HG03039 (cell line): Measurements from ENCODE around the gene TTC23L.
"Not testable (repeated sequence)": the region's sequence is repeated elsewhere in the genome, so short reads cannot be mapped to it uniquely, and the experiment has no call there.

Source experiments
- ATAC-seq: cut with Tn5 transposase; IDR thresholded peaks from one replicate; pipeline ENCODE4 v1.9.1; 2021; ENCODE audit warnings: mild to moderate bottlenecking, moderate library complexity; ENCODE audit not compliant: unreplicated experiment

Gene TTC23L, protein sequence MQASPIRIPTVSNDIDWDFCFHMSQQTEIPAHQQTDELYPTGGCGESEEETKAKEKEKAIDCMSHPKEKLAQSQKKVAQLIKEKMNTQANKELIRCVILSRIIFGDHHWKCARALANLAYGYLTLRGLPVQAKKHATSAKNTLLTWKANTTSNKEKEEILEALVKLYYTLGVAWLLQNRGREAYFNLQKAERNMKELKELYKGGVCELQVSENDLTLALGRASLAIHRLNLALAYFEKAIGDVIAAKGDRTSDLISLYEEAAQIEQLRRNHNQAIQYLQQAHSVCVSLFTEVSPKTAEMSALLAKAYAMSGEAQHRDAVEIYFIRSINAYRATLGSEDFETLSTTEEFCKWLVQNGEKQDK

DNA sequence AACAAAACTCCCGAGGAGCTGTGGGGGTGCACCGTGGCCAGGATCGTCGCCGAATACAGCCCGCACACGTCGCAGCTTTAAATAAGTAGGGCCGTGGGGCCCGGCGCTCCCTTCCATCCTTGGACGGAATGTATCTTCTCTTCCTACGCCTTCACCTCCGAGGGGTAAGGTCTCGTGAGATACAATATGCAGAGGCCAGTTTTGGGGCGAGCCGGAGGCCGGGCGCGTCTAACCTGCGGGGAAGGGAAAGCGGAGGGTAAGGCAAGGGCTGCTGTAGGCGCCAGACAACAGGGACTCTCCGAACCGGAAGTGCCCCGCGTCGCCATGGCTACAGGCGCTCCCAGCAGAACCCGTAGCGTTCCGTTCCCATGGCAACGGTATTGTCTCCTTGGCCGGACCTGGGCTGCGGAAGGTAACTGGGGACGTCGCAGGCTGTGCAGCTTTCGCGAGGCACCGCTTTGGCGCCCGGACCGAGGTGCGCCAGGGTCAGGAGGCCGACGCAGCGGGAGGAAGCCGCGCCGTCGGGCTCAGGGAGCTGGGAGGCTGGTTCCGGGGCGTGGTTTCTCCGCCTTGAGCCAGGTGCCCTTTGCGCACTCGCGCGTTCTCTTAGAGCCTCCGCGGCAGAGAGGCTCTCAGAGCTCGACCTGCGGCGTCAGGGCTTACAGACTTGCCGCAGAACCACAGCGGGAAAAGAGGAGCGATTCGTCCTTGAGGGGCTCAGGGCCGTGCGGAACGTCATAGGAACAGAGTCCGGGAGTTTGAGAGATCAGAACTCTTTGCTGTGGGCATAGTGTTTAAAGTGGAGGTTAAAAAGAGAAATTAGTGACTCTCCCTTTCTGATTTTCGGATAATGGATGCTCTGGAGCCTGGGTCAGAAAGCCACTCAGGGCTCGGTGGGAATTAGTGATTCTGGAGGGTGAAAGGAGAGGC is at the start of gene TTC23L:
Gene TTC23L (plus strand): TSS at position 380 of the 930 bp plus-strand sequence. CDS start 1,508 bp downstream, outside the sequence.
- peak; percentile 98 for ATAC-seq

DNA sequence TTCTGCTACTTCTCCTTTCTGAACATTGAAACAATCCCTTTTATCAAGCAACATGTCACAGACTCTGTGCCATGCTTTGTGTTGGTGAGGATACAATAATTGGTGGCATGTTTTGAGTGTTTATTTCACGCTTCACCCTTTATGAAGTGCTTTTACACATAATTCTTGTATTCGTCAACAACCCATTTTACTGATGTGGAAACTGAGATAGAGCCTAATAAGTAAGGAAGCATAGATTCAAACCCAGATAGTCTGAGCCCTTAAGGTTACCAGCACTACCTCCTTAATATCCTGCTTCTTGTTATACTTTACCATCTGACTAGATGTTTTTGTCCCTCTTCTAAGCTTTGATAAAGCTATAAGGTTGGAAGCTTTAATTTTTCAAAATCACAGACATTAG is 49.3 kb upstream of the TTC23L start:
- no peak for ATAC-seq

DNA sequence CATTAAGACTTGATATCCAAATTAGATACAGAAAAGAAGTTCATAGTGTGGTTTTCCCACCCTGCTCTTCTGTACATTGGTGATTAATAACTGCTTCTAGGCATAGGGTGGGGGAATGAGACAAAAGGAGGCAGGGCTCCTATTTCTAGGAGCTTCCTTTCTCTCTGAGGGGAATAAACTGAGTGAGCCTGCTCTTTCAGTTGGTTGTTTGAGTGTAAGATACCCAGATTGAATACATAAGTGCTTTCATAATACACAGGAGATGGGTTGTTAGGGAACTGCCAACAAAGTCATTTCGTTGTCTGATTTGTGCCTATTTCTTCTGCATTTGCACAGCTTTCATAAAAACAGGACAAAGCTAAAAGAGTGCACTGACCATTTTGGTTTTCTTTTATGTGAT is 48.9 kb upstream of the TTC23L start:
- ATAC-seq, result no peak

DNA sequence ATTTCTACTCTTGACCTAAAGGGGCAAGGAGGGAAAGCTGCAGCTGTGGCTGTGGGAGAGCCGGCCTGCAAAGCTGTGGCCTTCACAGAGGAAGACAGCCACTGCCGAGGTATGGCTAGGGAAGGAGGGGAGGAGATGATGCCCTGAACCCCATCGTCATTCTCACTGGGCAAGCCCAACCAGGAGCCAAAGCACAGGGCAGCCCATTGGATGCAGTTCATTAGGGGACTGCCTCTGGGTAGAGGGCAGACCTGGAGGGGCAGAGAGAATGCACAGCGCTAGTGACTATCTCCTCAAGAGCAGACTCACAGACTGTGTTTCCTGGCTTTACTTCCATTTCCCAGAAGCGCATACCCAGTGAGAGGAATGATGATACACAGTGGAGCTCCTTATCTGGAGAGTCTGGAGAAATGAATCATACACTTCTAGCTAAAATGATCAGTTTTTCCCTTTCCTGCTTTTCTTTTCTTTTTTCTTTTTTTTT is 47.2 kb upstream of the TTC23L start:
- no peak for ATAC-seq

DNA sequence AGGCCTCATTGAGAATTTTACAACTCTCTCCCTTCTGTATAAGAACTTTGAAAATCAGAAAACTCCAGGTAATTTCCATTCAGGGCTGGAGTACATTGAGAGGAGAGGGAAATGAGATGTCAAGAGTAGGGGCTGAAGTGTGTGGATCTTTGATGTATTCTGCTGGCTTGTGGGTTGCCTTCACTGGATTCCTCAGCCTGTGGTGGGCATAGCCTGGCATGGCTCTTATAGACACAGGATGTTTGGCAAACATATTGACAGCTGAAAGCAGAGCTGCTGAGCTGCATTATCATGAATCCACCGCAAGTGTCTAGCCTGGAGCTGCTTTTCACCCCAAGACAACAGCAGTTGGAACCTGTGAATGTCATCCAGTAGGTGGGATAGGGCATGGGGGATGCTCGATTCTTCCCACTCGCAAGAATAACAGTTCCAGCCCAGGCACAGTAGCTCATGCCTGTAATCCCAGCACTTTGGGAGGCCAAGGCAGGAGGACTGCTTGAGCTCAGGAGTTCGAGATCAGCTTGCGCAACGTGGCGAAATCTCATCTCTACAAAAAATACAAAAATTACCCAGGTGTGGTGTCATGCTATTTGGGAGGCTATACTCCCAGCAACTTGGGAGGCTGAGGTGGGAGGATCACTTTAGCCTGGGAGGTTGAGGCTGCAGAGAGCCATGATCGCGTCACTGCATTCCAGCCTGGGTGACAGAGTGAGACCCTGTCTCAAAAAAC is 36.0 kb upstream of the TTC23L start:
- ATAC-seq, result no peak

DNA sequence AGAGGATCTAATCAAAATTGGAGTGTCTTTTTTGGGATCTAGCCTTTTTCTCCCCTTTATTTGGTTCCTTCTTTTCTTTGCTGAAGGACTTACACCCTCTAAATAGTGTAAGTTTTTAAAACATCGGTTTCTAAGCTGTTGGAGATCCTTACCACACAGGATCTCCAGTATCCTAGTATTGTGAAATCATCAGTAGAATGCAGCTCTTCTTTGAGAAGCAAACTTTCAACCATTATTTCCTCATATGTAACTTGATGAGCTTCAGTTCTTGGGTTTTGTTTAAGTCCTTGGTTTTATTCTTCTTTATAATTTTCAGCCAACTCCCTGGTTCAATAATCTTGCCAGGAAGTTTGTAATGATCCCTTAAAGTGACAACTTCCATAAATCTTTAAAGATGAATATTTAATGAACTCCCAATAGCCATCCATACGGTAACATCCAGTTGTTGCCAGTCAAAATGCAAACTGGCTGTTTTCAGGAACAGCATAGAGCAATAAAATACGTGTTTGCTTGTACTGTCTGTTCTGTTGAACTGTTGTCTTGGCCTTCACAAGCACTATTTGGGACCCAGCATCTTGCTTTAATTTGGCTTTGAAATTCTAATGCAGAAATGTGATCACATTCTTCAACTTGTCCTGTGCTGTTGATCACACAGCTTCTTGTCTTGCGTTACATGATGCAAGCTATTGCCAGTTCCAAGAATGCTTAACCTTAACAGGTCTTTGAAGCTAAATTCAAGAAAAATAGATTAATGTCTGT is 34.8 kb upstream of the TTC23L start:
- no peak for ATAC-seq

DNA sequence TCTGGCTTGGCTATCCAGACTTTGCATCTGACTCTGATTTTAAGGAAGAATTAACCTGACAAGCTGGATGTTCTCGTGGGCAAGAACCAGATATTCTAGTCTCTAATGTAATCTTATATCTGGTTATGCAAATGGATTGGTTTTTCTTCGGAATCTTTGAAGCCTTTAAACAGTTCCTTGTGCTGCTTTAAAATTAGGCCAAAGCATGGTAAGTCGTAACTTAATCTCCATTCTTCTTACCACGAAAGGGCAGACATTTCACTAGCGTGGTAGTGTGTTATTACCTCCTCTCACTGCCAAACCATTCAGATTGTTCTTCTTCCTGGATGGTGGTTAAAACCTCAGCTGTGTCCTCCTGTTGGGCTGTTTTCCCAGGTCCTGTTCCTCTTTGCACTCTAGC is 34.1 kb upstream of the TTC23L start:
- ATAC-seq, result no peak

DNA sequence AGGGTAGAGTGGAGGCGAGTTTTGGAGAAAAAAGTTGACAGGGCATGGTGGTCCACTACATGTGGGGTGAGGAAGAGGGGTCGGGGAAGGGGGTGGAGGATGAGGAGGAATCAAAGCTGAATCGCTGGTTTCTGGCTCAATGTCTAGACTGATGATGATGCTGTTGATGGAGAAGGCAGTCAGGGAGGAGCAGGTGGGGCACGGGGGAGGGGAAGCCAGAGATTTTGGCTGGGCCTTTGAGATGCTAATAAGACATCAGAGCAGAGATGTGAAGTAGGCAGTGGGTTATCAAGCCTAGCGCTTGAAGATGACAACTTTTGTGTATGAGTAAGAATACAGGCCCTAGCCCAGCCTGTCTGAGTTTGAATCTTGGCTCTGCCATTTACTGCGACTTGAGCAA is 32.4 kb upstream of the TTC23L start:
- no peak for ATAC-seq

DNA sequence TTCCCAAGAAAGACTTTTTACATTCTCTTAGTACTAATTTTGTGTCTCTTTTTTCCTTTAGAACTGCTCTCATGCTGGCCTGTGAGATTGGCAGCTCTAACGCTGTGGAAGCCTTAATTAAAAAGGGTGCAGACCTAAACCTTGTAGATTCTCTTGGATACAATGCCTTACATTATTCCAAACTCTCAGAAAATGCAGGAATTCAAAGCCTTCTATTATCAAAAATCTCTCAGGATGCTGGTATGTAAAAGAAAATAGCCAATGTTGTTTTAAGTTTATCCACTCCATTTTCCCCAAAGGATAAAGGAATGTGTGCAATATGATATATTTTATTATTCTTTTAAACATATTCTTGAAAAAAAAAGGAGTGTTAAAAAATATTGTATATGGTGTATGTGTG is 27.3 kb upstream of the TTC23L start:
- no peak for ATAC-seq

DNA sequence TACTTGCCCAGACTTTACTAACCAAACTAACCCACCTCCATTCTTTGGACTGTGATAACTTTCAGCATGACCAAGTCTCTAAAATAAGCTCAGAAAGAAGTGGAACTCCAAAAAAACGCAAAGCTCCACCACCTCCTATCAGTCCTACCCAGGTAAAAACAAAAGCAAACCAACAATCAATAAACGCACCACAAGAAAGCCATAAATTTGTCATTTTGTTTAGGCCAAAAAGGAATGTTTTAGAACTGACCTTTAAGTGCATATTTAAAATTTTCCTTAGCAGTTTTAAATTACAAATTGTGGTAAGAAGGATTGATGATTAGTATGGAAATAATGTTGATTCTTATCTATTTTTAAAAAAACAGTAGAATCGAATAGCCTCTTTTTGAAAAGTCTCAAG is 25.5 kb upstream of the TTC23L start:
- no peak for ATAC-seq

DNA sequence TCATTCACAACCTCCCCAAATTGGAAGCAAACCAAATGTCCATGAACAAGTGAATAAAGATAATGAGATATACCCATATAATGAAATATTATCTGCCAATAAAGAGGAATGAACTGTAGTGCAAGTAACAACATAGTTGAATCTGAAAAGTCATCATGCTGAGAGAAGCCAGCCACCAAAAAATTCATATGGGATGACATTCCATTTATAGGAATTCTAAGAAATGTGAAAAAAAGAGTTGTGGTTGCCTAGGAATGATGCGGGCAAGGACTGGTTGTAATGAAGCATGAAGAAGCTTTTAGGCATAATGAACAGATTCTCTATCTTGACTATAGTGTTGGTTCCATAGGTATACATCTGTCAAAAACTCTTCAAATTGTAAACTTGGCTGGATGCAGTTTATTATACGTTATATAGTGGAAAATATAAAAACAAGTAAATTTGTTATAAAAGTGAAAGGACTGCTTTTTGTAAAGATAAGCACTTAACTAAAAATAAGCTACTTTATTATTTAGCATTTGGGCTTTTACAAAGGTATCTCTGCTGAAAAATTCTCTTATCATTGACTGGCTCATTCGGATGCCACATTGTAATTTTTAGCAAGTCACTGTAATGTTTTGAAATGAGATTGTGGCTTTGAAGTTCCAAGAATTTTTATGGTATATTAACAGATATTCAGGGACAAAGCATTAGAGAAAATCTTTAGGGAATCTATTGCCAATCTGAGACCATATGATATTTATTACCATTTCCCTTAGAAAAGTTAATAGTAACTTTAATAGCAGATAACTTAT is 21.2 kb upstream of the TTC23L start:
- ATAC-seq, result no peak

DNA sequence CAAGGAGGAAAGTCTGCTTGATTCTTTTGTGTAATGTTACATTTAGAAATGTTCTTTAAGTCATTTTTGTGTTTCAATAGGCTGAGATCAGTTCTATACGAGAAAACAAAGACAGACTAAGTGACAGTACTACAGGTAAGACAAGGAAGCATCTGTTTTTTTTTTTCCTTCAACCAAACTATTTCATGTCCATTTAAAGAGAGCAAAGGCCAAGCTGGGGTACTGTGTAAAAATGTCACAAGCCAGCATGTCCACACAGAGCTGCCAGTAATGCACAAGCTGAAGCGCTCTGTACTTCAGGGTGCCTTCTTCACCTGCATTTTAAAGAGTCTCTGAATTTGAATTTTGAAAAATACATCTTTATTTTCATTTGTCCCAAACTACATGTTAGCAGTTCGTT is 20.2 kb upstream of the TTC23L start:
- ATAC-seq, result no peak

DNA sequence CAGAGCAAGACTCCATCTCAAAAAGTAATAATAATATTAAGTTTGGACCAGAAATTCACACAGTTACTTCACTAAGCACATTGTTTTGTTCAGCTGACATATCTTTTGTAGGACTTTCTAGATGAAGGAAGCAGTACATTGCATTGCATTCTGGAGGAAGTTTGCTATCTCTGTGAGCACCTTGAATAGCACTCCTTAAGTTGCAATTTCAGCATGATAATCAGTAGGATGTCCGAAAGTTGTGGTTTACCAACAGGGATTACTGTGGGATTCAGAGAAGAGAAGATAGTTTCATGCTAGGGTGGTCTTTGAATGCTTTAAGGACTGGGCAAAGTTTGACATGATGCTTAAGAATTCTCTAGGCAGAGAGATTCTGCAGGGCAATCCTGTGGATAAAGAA is 18.4 kb upstream of the TTC23L start:
- ATAC-seq, result no peak

DNA sequence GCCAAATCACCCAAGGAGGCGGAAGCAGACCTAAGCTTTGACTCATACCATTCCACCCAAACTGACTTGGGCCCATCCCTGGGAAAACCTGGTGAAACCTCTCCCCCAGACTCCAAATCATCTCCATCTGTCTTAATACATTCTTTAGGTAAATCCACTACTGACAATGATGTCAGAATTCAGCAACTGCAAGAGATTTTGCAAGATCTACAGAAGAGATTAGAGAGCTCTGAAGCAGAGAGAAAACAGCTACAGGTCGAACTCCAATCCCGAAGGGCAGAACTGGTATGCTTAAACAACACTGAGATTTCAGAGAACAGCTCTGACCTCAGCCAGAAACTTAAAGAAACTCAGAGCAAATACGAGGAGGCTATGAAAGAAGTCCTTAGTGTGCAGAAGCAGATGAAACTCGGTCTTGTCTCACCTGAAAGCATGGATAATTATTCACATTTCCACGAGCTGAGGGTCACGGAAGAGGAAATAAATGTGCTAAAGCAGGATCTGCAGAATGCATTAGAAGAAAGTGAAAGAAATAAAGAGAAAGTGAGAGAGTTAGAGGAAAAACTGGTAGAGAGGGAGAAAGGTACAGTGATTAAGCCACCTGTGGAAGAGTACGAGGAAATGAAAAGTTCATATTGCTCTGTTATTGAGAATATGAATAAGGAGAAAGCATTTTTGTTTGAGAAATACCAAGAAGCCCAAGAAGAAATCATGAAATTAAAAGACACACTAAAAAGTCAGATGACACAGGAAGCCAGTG is 15.8 kb upstream of the TTC23L start:
- ATAC-seq, result no peak

DNA sequence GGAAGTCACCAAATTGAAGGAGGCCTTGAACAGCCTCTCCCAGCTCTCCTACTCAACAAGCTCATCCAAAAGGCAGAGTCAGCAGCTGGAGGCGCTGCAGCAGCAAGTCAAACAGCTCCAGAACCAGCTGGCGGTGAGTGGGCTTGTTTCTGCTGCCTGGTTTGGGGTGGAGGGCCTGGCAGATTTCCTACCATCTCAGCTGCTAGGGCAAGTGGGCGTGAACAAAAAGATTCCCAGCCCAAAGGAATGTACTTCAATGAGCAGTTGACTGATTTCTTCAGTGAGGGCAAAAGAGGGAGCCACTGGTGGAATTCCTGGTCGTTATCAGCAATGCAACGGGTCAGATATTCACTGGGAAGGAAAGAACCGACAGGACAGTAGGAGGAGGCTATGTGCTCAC is 12.6 kb upstream of the TTC23L start:
- ATAC-seq, result no peak

DNA sequence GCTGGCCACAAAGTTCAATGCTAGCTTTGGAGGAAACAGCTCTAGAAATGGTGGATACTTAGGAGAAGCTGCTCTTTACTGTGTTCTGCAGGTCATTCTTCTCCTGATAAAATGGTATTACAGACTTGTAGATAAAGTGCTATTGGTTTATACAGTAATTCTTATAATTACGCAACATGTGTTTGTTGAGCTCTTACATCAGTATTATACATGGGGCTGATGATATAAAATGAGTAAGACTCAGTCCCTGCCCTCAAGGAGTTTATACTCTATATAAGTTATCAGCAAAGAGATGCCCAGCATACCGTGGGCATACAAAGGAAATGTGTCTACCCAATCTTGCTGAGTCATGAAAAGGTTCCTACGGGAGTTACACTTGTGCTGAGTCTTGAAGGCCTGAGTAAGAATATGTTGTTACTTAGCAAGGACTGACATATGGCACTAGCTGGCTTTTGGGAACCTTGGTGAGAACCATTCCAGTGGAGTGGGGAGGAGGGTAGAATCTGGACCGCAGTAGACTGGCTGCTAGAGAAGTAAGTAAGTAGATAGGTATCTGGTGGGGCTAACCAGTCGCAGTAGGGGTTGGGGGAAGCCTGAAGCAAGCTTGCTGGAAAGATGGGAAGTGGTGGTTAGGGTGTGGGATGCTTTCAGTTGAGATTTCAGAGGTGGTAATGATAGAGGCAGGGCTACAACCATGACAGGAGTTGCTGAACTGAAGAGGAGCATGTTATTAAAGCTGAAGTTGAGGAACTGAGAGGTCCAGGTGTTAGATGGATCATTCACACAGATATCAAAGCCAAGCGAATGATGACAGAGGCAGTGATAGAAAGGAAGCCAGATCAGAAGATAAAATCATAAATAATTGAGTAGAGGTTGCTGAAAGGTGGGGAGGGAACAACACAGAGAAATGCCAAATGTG is 11.1 kb upstream of the TTC23L start:
- ATAC-seq, result no peak

DNA sequence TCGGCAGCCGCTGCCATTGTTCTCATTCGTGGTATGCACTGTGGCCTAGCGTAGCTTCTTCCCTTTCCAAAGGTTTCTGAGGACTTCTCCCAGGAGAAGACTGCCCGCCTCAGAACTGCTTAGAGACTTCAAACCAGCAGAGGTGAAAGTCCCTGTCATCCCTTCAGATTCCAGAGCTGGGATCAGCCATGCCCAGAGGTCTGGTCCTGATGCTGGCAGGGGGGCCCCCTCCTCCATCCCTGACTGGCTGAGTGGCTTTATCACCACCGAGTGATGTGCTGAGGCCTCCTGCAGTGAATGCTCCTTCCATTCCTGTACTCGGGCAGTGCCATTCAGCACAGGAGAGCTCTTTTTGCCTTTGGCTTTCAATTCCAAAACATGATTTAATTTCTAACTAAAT is 8.1 kb upstream of the TTC23L start:
- ATAC-seq, result not testable (repeated sequence)

DNA sequence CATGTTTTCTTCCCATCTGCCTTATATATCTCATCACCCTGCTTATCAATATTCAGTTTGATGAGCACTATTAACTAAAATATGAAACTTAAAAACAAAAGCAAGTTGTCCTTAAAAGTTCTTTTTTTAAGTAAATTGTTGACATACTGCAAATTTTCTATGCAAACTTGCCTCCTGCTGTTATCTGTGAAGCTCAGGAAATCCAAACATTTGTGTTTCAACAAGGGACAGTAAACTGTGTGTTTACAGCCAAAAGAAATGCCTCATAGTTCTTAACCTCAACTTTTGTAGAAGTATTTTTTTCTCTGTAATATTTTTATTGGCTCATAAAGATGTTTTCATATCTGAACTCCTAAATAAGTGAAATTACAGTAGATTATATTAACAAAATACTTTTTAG is 7.7 kb upstream of the TTC23L start:
- ATAC-seq, result no peak
